Measurements from ENCODE around the gene PPIL6. TPM values are rescaled to one million over a fixed set of nuclear protein-coding genes. Genes with fewer than 3 reads are reported as not detected.
"Not testable (repeated sequence)": the region's sequence is repeated elsewhere in the genome, so short reads cannot be mapped to it uniquely, and the experiment has no call there.

PPIL6 gene
- total RNA-seq, 4 donors from 2014 or later: 0.59 to 18.0 (median 4.6) TPM

GRCh38 chr6:109370792-109371191 is 69.6 kb downstream of the PPIL6 start:
- H3K4me1 ChIP-seq: no peaks in the 10 kb centered on the region
- H3K4me3 ChIP-seq: no peak overlapping the region
- no peaks in the 10 kb centered on the region for H3K36me3 ChIP-seq
- H3K9me3 ChIP-seq: no peaks in the 10 kb centered on the region
- intact Hi-C loops (cut with DNase I; ENCODE audit: low total_unique reads): no loop called here
- DNase-seq: no peak
- H3K27ac ChIP-seq: no peak overlapping the region
- TF ChIP-seq CTCF (IDR thresholded peaks at IDR 0.05) (no peak), POLR2A (IDR thresholded peaks at IDR 0.05) (no peak)
- H3K27me3 ChIP-seq: no peaks in the 10 kb centered on the region

- Histone ChIP-seq H3K27ac (no peak overlapping the region), H3K9me3 (no peaks in the 10 kb centered on the region), H3K4me3 (no peak overlapping the region), H3K4me1 (no peaks in the 10 kb centered on the region), H3K27me3 (no peaks in the 10 kb centered on the region), H3K36me3 (no peaks in the 10 kb centered on the region)
- intact Hi-C loops (cut with DNase I; ENCODE audit: low total_unique reads): no loop called here
- no peak for DNase-seq
- TF ChIP-seq POLR2A (IDR thresholded peaks at IDR 0.05) (no peak), CTCF (IDR thresholded peaks at IDR 0.05) (no peak)
Observed at GRCh38 chr6:109370336-109370735, 70.1 kb downstream of the PPIL6 start.

GRCh38 chr6:109369728-109370127 is 70.7 kb downstream of the PPIL6 start:
- no peaks in the 10 kb centered on the region for H3K27me3 ChIP-seq
- H3K9me3 ChIP-seq: no peaks in the 10 kb centered on the region
- intact Hi-C loops (cut with DNase I; ENCODE audit: low total_unique reads): no loop called here
- H3K4me3 ChIP-seq: no peak overlapping the region
- H3K36me3 ChIP-seq: no peaks in the 10 kb centered on the region
- no peak for DNase-seq
- TF ChIP-seq POLR2A (IDR thresholded peaks at IDR 0.05) (no peak), CTCF (IDR thresholded peaks at IDR 0.05) (no peak)
- H3K27ac ChIP-seq: no peak overlapping the region
- no peaks in the 10 kb centered on the region for H3K4me1 ChIP-seq

- H3K27me3 ChIP-seq; H3K4me3 ChIP-seq; H3K36me3 ChIP-seq; DNase-seq; intact Hi-C loops (cut with DNase I; ENCODE audit: low total_unique reads); H3K27ac ChIP-seq; H3K4me1 ChIP-seq; H3K9me3 ChIP-seq: not testable (repeated sequence)
Observed at GRCh38 chr6:109364382-109365078, 75.9 kb downstream of the PPIL6 start.

GRCh38 chr6:109363753-109364152 is 76.7 kb downstream of the PPIL6 start:
- intact Hi-C loops (cut with DNase I; ENCODE audit: low total_unique reads): no loop called here

More at GRCh38 chr6:109363753-109364152, 76.7 kb downstream of the PPIL6 start:
- Histone ChIP-seq H3K36me3 (no peaks in the 10 kb centered on the region), H3K9me3 (no peaks in the 10 kb centered on the region), H3K4me1 (no peaks in the 10 kb centered on the region), H3K27ac (no peak overlapping the region), H3K27me3 (no peaks in the 10 kb centered on the region), H3K4me3 (no peak overlapping the region)
- DNase-seq: no peak
- no peak for TF ChIP-seq CTCF (IDR thresholded peaks at IDR 0.05)
- TF ChIP-seq POLR2A (IDR thresholded peaks at IDR 0.05): no peak
